ENCODE data around the gene KCNH6.

The KCNH6 gene

GRCh38 chr17:63480826-63481487 lies 42.2 kb upstream of the KCNH6 start (continued):
- TF ChIP-seq REST (tag by site-specific recombination; IDR thresholded peaks at IDR 0.05) = no peak

DNA sequence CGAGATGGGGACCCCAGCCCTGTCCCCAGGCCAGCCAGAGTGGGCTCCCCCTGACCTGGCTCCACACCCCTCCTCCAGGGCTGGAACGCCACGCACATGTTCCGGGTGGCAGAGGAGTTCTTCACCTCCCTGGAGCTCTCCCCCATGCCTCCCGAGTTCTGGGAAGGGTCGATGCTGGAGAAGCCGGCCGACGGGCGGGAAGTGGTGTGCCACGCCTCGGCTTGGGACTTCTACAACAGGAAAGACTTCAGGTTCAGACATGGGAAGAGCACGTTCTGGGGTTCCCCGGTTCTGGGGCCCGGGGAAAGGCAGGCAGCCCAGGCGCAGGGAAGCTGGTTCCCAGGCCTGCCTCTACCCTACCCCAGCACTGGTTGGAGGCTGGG lies 41.7 kb upstream of the KCNH6 start:
- H3K27ac ChIP-seq (ENCODE audit: extremely low read depth, low read depth, low read length) = no peak overlapping the region
- H3K9me3 ChIP-seq (ENCODE audit: control insufficient read depth, insufficient read depth, low read depth, low read length) = no peaks in the 10 kb centered on the region
- peaks cover 8% of the 10 kb centered on the region for H3K4me1 ChIP-seq (ENCODE audit: control insufficient read depth, insufficient read depth, low read length)
- H3K4me3 ChIP-seq (ENCODE audit: low read depth, low read length) = no peak overlapping the region
- POLR2A ChIA-PET = interaction anchor here (1.2 to 1.4 kb wide), 2 partner anchors 56 to 68 kb away, joined by 3 to 5 read pairs; partner anchors contain the start of gene DCAF7
- no peak for TF ChIP-seq ZNF48 (tag by site-specific recombination; IDR thresholded peaks at IDR 0.05)
- TF ChIP-seq PRDM1 (tag by site-specific recombination; IDR thresholded peaks at IDR 0.05) = no peak
- TF ChIP-seq ZNF404 (tag by site-specific recombination; IDR thresholded peaks at IDR 0.05) = no peak
- TF ChIP-seq ZNF843 (tag by site-specific recombination; IDR thresholded peaks at IDR 0.05) = no peak
- TF ChIP-seq ZNF174 (tag by site-specific recombination; IDR thresholded peaks at IDR 0.05) = no peak
- no peak for TF ChIP-seq ZNF830 (tag by site-specific recombination; IDR thresholded peaks at IDR 0.05; ENCODE audit: low read depth)
- TF ChIP-seq, protein P1, sequence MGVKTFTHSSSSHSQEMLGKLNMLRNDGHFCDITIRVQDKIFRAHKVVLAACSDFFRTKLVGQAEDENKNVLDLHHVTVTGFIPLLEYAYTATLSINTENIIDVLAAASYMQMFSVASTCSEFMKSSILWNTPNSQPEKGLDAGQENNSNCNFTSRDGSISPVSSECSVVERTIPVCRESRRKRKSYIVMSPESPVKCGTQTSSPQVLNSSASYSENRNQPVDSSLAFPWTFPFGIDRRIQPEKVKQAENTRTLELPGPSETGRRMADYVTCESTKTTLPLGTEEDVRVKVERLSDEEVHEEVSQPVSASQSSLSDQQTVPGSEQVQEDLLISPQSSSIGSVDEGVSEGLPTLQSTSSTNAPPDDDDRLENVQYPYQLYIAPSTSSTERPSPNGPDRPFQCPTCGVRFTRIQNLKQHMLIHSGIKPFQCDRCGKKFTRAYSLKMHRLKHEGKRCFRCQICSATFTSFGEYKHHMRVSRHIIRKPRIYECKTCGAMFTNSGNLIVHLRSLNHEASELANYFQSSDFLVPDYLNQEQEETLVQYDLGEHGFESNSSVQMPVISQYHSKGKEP (tag by site-specific recombination; IDR thresholded peaks at IDR 0.05) = no peak
- no peak for TF ChIP-seq ZEB2 (tag by site-specific recombination; IDR thresholded peaks at IDR 0.05)
- no peak for TF ChIP-seq ZNF121 (tag by site-specific recombination; IDR thresholded peaks at IDR 0.05)
- TF ChIP-seq ZBTB8A (tag by site-specific recombination; IDR thresholded peaks at IDR 0.05) = no peak
- no peak for TF ChIP-seq ZNF140 (tag by site-specific recombination; IDR thresholded peaks at IDR 0.05)
- TF ChIP-seq, protein P2, sequence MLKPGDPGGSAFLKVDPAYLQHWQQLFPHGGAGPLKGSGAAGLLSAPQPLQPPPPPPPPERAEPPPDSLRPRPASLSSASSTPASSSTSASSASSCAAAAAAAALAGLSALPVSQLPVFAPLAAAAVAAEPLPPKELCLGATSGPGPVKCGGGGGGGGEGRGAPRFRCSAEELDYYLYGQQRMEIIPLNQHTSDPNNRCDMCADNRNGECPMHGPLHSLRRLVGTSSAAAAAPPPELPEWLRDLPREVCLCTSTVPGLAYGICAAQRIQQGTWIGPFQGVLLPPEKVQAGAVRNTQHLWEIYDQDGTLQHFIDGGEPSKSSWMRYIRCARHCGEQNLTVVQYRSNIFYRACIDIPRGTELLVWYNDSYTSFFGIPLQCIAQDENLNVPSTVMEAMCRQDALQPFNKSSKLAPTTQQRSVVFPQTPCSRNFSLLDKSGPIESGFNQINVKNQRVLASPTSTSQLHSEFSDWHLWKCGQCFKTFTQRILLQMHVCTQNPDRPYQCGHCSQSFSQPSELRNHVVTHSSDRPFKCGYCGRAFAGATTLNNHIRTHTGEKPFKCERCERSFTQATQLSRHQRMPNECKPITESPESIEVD (tag by site-specific recombination; IDR thresholded peaks at IDR 0.05) = no peak
- TF ChIP-seq ZNF223 (tag by site-specific recombination; IDR thresholded peaks at IDR 0.05) = no peak
- no peak for TF ChIP-seq TCF7L2 (IDR thresholded peaks at IDR 0.05; ENCODE audit: borderline replicate concordance, low read depth, low read length)
- no peak for TF ChIP-seq ZNF350 (tag by site-specific recombination; IDR thresholded peaks at IDR 0.05)
- TF ChIP-seq ZNF398 (tag by site-specific recombination; IDR thresholded peaks at IDR 0.05) = no peak
- no peak for TF ChIP-seq ZNF791 (tag by site-specific recombination; IDR thresholded peaks at IDR 0.05)
- no peaks in the 10 kb centered on the region for H3K36me3 ChIP-seq (ENCODE audit: control insufficient read depth in 2 of 2, insufficient read depth in 1 of 2, low read length in 2 of 2)
- CTCF ChIA-PET = interaction anchor here (0.6 to 8.1 kb wide), 8 partner anchors 10 to 888 kb away, joined by 3 to 159 read pairs (median 4); no protein-coding TSS in a partner anchor
